Natural killer cell (primary cell): ENCODE results near the gene BICC1. TPM values are rescaled to one million over a fixed set of nuclear protein-coding genes. Genes with fewer than 3 reads are reported as not detected.

ENCODE experiments used
- ATAC-seq, 3 donors: fragments of 150-1000 bp in 2 of 3; fragments of 200-7000 bp in 1 of 3; cut with Tn5 transposase; 1 replicate in 1 of 3; 2 replicates in 2 of 3; pipeline ENCODE4 v1.10.0; 2021; ENCODE audit warnings: mild to moderate bottlenecking in 2 of 3, moderate library complexity in 2 of 3
- DNase-seq, 2 donors: peaks; one replicate each; pipeline versions ENCODE4 v3.0.0 to v3.0.0-alpha.2; 2013 to 2021; ENCODE audit warnings: mixed read lengths in 1 of 2
- H3K27ac ChIP-seq: one replicate; pipeline ENCODE4 v1.5.1; 2013; ENCODE audit warnings: mild to moderate bottlenecking, low read length
- H3K27me3 ChIP-seq: one replicate; pipeline ENCODE4 v1.6.1; 2013; ENCODE audit warnings: low read length; ENCODE audit not compliant: control insufficient read depth, insufficient read depth
- H3K36me3 ChIP-seq: one replicate; pipeline ENCODE4 v1.6.1; 2013; ENCODE audit warnings: low read length; ENCODE audit not compliant: control insufficient read depth, insufficient read depth
- H3K4me1 ChIP-seq: one replicate; pipeline ENCODE4 v1.6.1; 2013; ENCODE audit warnings: low read length; ENCODE audit not compliant: control insufficient read depth, insufficient read depth
- H3K4me3 ChIP-seq: one replicate; pipeline ENCODE4 v1.5.1; 2013; ENCODE audit warnings: low read length
- H3K9me3 ChIP-seq: one replicate; pipeline ENCODE4 v1.6.1; 2013; ENCODE audit warnings: low read length; ENCODE audit not compliant: control insufficient read depth, insufficient read depth
- H3K27ac Mint-ChIP-seq, 2 donors: one replicate each; pipeline ENCODE4 v1.8.0; 2022; ENCODE audit warnings: mild to moderate bottlenecking in 2 of 2, mixed read lengths in 2 of 2, moderate library complexity in 1 of 2
- H3K27me3 Mint-ChIP-seq, 2 donors: one replicate each; pipeline ENCODE4 v1.8.0; 2022; ENCODE audit warnings: low read depth in 2 of 2, mixed read lengths in 2 of 2
- H3K36me3 Mint-ChIP-seq: one replicate; pipeline ENCODE4 v1.8.0; 2022; ENCODE audit warnings: mixed read lengths
- H3K4me1 Mint-ChIP-seq, 2 donors: one replicate each; pipeline ENCODE4 v1.8.0; 2022; ENCODE audit warnings: mixed read lengths in 2 of 2
- H3K4me3 Mint-ChIP-seq: one replicate; pipeline ENCODE4 v1.8.0; 2022; ENCODE audit warnings: mild to moderate bottlenecking, moderate library complexity, mixed read lengths
- H3K9me3 Mint-ChIP-seq, 2 donors: one replicate each; pipeline ENCODE4 v1.8.0; 2022; ENCODE audit warnings: mixed read lengths in 2 of 2
- CTCF ChIP-seq: fragments of 200-600 bp; IDR thresholded peaks from one replicate; pipeline ENCODE4 v1.8.0; 2022; ENCODE audit warnings: antibody characterized with exemption
- WGBS: methylation state at CpG from one replicate; pipeline ENCODE4 v1.1.7; 2013; ENCODE audit warnings: missing lambda C conversion rate; ENCODE audit not compliant: insufficient coverage; 5-methylcytosine and 5-hydroxymethylcytosine counted together
- intact Hi-C: fragments of 100-400 bp; cut with micrococcal nuclease; formaldehyde crosslinking; loops from one replicate; pipeline ENCODE4 v1.14.2; 2022
- total RNA-seq, 4 donors: library from RNA; stranded (reverse); fragments of 120-200 nt in 1 of 4; gene quantifications; one replicate each; pipeline versions ENCODE4 v1.2.3 to v1.2.4, GENCODE V29; 2013 to 2022

The BICC1 gene
- total RNA-seq, 3 donors from 2014 or later (not counting 1 experiment from before 2014, with no cell fraction given) = 0.14 TPM; not detected in 2

GRCh38 chr10:58508316-58508715 is 4.4 kb upstream of the BICC1 start:
- DNase-seq (no peak), ATAC-seq (no peak)
- Histone ChIP-seq H3K27ac (no peak overlapping the region), H3K36me3 (no peaks in the 10 kb centered on the region), H3K4me1 (peaks cover 2% of the 10 kb centered on the region), H3K4me3 (no peak overlapping the region), H3K9me3 (no peaks in the 10 kb centered on the region), H3K27me3 (peaks cover 15% of the 10 kb centered on the region)
- Mint-ChIP-seq H3K27ac (no peak overlapping the region), H3K4me1 (peaks cover 0 to 6% of the 10 kb centered on the region in 2 donors), H3K36me3 (no peaks in the 10 kb centered on the region), H3K9me3 (peaks cover 0 to 2% of the 10 kb centered on the region in 2 donors), H3K27me3 (peaks cover 4 to 7% of the 10 kb centered on the region in 2 donors), H3K4me3 (no peak overlapping the region)
- TF ChIP-seq CTCF = no peak
- intact Hi-C loops = no loop called here
- WGBS = no CpG with 5 or more reads among the region's 2 CpGs

GRCh38 chr10:58511765-58512490 is 744 bp upstream of the BICC1 start:
- intact Hi-C loops = no loop called here
- H3K4me1 Mint-ChIP-seq = peaks cover 0 to 6% of the 10 kb centered on the region in 2 donors
- no peak overlapping the region for H3K27ac Mint-ChIP-seq
- WGBS = 24% methylated on average over 21 of the region's 26 CpGs
- H3K4me3 Mint-ChIP-seq = peak overlapping the region; percentile 63
- no peaks in the 10 kb centered on the region for H3K9me3 Mint-ChIP-seq
- Histone ChIP-seq H3K9me3 (no peaks in the 10 kb centered on the region), H3K4me3 (peak overlapping the region; percentile 24), H3K36me3 (no peaks in the 10 kb centered on the region), H3K27me3 (peaks cover 21% of the 10 kb centered on the region), H3K4me1 (peaks cover 7% of the 10 kb centered on the region), H3K27ac (no peak overlapping the region)
- ATAC-seq (no peak), DNase-seq (no peak)
- TF ChIP-seq CTCF = no peak
- no peaks in the 10 kb centered on the region for H3K36me3 Mint-ChIP-seq
- peaks cover 4 to 10% of the 10 kb centered on the region in 2 donors for H3K27me3 Mint-ChIP-seq

GRCh38 chr10:58513188-58514110 is 777 bp downstream of the BICC1 start:
- no peak for DNase-seq
- Histone ChIP-seq H3K36me3 (no peaks in the 10 kb centered on the region), H3K27ac (no peak overlapping the region), H3K4me3 (peak overlapping the region; percentile 44), H3K4me1 (peaks cover 7% of the 10 kb centered on the region), H3K27me3 (peaks cover 21% of the 10 kb centered on the region), H3K9me3 (no peaks in the 10 kb centered on the region)
- peak in 1 of 3 donors; percentile 22 for ATAC-seq
- intact Hi-C loops = no loop called here
- Mint-ChIP-seq H3K36me3 (no peaks in the 10 kb centered on the region), H3K27ac (no peak overlapping the region), H3K9me3 (no peaks in the 10 kb centered on the region), H3K4me1 (peaks cover 0 to 6% of the 10 kb centered on the region in 2 donors), H3K27me3 (peaks cover 0 to 12% of the 10 kb centered on the region in 2 donors), H3K4me3 (peak overlapping the region; percentile 78)
- 2% methylated on average over 53 of the region's 53 CpGs for WGBS
- no peak for TF ChIP-seq CTCF
